GM21737 (cell line): Measurements from ENCODE around the gene MARCHF4.
A peak's percentile ranks its signal among the peaks of the same experiment; 100 is the strongest.

Source experiments
- ATAC-seq: cut with Tn5 transposase; IDR thresholded peaks from one replicate; pipeline ENCODE4 v1.9.1; 2021; ENCODE audit warnings: mild to moderate bottlenecking, moderate library complexity; ENCODE audit not compliant: unreplicated experiment

The MARCHF4 gene

GRCh38 chr2:216371721-216372702 is at the start of gene MARCHF4:
MARCHF4 (minus strand) TSS chr2:216372483; CDS start chr2:216370260, 2,223 bp downstream.
- no peak for ATAC-seq

GRCh38 chr2:216420367-216421101 is 48.3 kb upstream of the MARCHF4 start:
- no peak for ATAC-seq

- no peak for ATAC-seq
These were observed 46.7 kb upstream of the MARCHF4 start for GRCh38 chr2:216418981-216419380.

GRCh38 chr2:216416571-216417307 is 44.5 kb upstream of the MARCHF4 start:
- ATAC-seq: no peak

- ATAC-seq: no peak
These were observed 43.3 kb upstream of the MARCHF4 start for GRCh38 chr2:216415541-216415940.

GRCh38 chr2:216414772-216415319 is 42.6 kb upstream of the MARCHF4 start:
- no peak for ATAC-seq

- no peak for ATAC-seq
These were observed 41.6 kb upstream of the MARCHF4 start for GRCh38 chr2:216413882-216414281.

GRCh38 chr2:216412022-216412999 is 40.0 kb upstream of the MARCHF4 start, which contains the start of gene SMARCAL1:
SMARCAL1 (plus strand) TSS chr2:216412484; CDS start chr2:216414705, 2,221 bp downstream.
- peak; percentile 92 for ATAC-seq

- peak; percentile 30 for ATAC-seq
These were observed 38.3 kb upstream of the MARCHF4 start for GRCh38 chr2:216410550-216410949.

GRCh38 chr2:216408426-216409290 is 36.4 kb upstream of the MARCHF4 start:
- no peak for ATAC-seq

GRCh38 chr2:216406826-216407225 is 34.5 kb upstream of the MARCHF4 start:
- ATAC-seq: no peak

- no peak for ATAC-seq
These were observed 33.3 kb upstream of the MARCHF4 start for GRCh38 chr2:216405588-216405987.

- ATAC-seq: no peak
These were observed 31.8 kb upstream of the MARCHF4 start for GRCh38 chr2:216404010-216404618.

GRCh38 chr2:216402751-216403150 is 30.5 kb upstream of the MARCHF4 start:
- ATAC-seq: no peak

GRCh38 chr2:216399621-216400020 is 27.3 kb upstream of the MARCHF4 start:
- no peak for ATAC-seq

GRCh38 chr2:216394881-216395280 is 22.6 kb upstream of the MARCHF4 start:
- ATAC-seq: no peak

GRCh38 chr2:216392945-216393840 is 20.9 kb upstream of the MARCHF4 start:
- no peak for ATAC-seq
